IMR-90 (cell line): ENCODE measurements around the gene CLEC7A. TPM values are rescaled to one million over a fixed set of nuclear protein-coding genes. Genes with fewer than 3 reads are reported as not detected.

Source experiments
- ATAC-seq: fragments of 200-7000 bp; cut with Tn5 transposase; 2 replicates; pipeline ENCODE4 v1.9.1; 2020; ENCODE audit warnings: low read depth, mild to moderate bottlenecking, moderate library complexity
- BruUV-seq: library from RNA; stranded (reverse); fragments of 400-500 nt; replicated peaks from 2 replicates; lab custom pipeline; 2021; lab: Mats Ljungman, UMichigan
- CTCF ChIA-PET: fragments of 300-600 bp; formaldehyde crosslinking; extraction: SDS; loops from one replicate; lab custom pipeline; 2021; ENCODE audit warnings: antibody characterized with exemption; lab: Yijun Ruan, JAX
- POLR2A ChIA-PET: fragments of 300-600 bp; sonication (Branson Sonifier 250); formaldehyde crosslinking; loops from one replicate; lab custom pipeline; 2022; ENCODE audit warnings: antibody characterized with exemption; ENCODE audit not compliant: unreplicated experiment; lab: Charles Lee
- DNase-seq: peaks from one replicate; pipeline ENCODE4 v3.0.0; 2013
- H2AFZ ChIP-seq: replicated peaks from 2 replicates; pipeline ENCODE3; 2013; ENCODE audit warnings: low read length, mild to moderate bottlenecking; ENCODE audit not compliant: poor library complexity
- H2AK5ac ChIP-seq: 2 replicates; pipeline ENCODE4 v1.6.1; 2013; ENCODE audit warnings: low read depth, low read length, inconsistent platforms
- H2AK9ac ChIP-seq: replicated peaks from 2 replicates; pipeline ENCODE3; 2013; ENCODE audit warnings: mild to moderate bottlenecking, low read depth, low read length, moderate library complexity; ENCODE audit not compliant: poor library complexity
- H2BK120ac ChIP-seq: 2 replicates; pipeline ENCODE4 v1.6.1; 2013; ENCODE audit warnings: low read depth, low read length, inconsistent platforms
- H2BK15ac ChIP-seq: 3 replicates; pipeline ENCODE4 v1.6.1; 2013; ENCODE audit warnings: low read depth, low read length, inconsistent platforms
- H2BK20ac ChIP-seq: 2 replicates; pipeline ENCODE4 v1.6.1; 2013; ENCODE audit warnings: low read depth, mild to moderate bottlenecking, inconsistent platforms, low read length, moderate library complexity
- H2BK5ac ChIP-seq: 2 replicates; pipeline ENCODE4 v1.6.1; 2013; ENCODE audit warnings: mild to moderate bottlenecking, low read depth, low read length, inconsistent platforms; ENCODE audit not compliant: poor library complexity, severe bottlenecking
- H3K14ac ChIP-seq: replicated peaks from 2 replicates; pipeline ENCODE4 v1.6.1; 2013; ENCODE audit warnings: low read depth, low read length, inconsistent platforms
- H3K18ac ChIP-seq: 2 replicates; pipeline ENCODE4 v1.6.1; 2013; ENCODE audit warnings: low read depth, low read length, control low read depth
- H3K23ac ChIP-seq: 2 replicates; pipeline ENCODE4 v1.6.1; 2013; ENCODE audit warnings: low read depth, low read length, inconsistent platforms
- H3K27ac ChIP-seq: 2 replicates; pipeline ENCODE4 v1.5.1; 2013; ENCODE audit warnings: mild to moderate bottlenecking, control low read depth, low read length; ENCODE audit not compliant: insufficient read depth
- H3K27me3 ChIP-seq: 2 replicates; pipeline ENCODE4 v1.6.1; 2013; ENCODE audit warnings: low read length; ENCODE audit not compliant: control insufficient read depth, insufficient read depth
- H3K36me3 ChIP-seq: 2 replicates; pipeline ENCODE4 v1.6.1; 2013; ENCODE audit warnings: low read length, mixed read lengths; ENCODE audit not compliant: control insufficient read depth, insufficient read depth
- H3K4ac ChIP-seq: 2 replicates; pipeline ENCODE4 v1.6.1; 2013; ENCODE audit warnings: low read depth, low read length, inconsistent platforms
- H3K4me1 ChIP-seq: 2 replicates; pipeline ENCODE4 v1.6.1; 2013; ENCODE audit warnings: low read length, mixed read lengths; ENCODE audit not compliant: control insufficient read depth, insufficient read depth
- H3K4me2 ChIP-seq: 2 replicates; pipeline ENCODE4 v1.6.1; 2013; ENCODE audit warnings: low read depth, mild to moderate bottlenecking, control low read depth, low read length, moderate library complexity
- H3K4me3 ChIP-seq: 2 replicates; pipeline ENCODE4 v1.5.1; 2013; ENCODE audit warnings: low read depth, mild to moderate bottlenecking, control low read depth, low read length, moderate library complexity; ENCODE audit not compliant: insufficient read depth
- H3K56ac ChIP-seq: 2 replicates; pipeline ENCODE4 v1.6.1; 2013; ENCODE audit warnings: low read length, inconsistent platforms; ENCODE audit not compliant: insufficient read depth; ENCODE audit errors: extremely low read depth
- H3K79me1 ChIP-seq, 2 experiments: 2 replicates each; pipeline ENCODE4 v1.6.1; 2013; ENCODE audit warnings: low read length in 2 of 2, inconsistent platforms in 1 of 2, low read depth in 1 of 2
- H3K9ac ChIP-seq: 2 replicates; pipeline ENCODE4 v1.6.1; 2013; ENCODE audit warnings: low read depth, low read length, control low read depth
- H3K9me1 ChIP-seq: 2 replicates; pipeline ENCODE4 v1.6.1; 2013; ENCODE audit warnings: low read length, inconsistent platforms; ENCODE audit not compliant: insufficient read depth
- H3K9me3 ChIP-seq: 2 replicates; pipeline ENCODE4 v1.6.1; 2013; ENCODE audit warnings: low read length; ENCODE audit not compliant: control insufficient read depth, insufficient read depth
- H4K20me1 ChIP-seq: 2 replicates; pipeline ENCODE4 v1.6.1; 2013; ENCODE audit warnings: low read length, inconsistent platforms; ENCODE audit not compliant: insufficient read depth
- H4K5ac ChIP-seq: 2 replicates; pipeline ENCODE4 v1.6.1; 2013; ENCODE audit warnings: mild to moderate bottlenecking, low read depth, low read length, control low read depth
- H4K8ac ChIP-seq, 2 experiments: 2 replicates each; pipeline ENCODE4 v1.6.1; 2013; ENCODE audit warnings: low read depth in 2 of 2, low read length in 2 of 2, control low read depth in 1 of 2, inconsistent platforms in 1 of 2
- H4K91ac ChIP-seq: 2 replicates; pipeline ENCODE4 v1.6.1; 2013; ENCODE audit warnings: low read depth, low read length, inconsistent platforms; ENCODE audit not compliant: insufficient read depth
- CHD1 ChIP-seq: IDR thresholded peaks from 2 replicates; pipeline ENCODE4 v1.6.1; 2012; ENCODE audit warnings: low read depth, low read length, improper control_type of control experiment
- FOS ChIP-seq: fragments of 150-350 bp; IDR thresholded peaks from 2 replicates; pipeline ENCODE4 v1.6.1; 2016; ENCODE audit warnings: low read depth, low read length
- MXI1 ChIP-seq: IDR thresholded peaks from 2 replicates; pipeline ENCODE4 v1.6.1; 2012; ENCODE audit warnings: low read depth, mild to moderate bottlenecking, low read length, moderate library complexity, borderline replicate concordance
- RFX5 ChIP-seq: IDR thresholded peaks from 2 replicates; pipeline ENCODE4 v1.8.0; 2012; ENCODE audit warnings: low read depth, mild to moderate bottlenecking, low read length, moderate library complexity
- SMC3 ChIP-seq: fragments of 150-350 bp; IDR thresholded peaks from 2 replicates; pipeline ENCODE4 v1.6.1; 2016; ENCODE audit warnings: low read depth, mild to moderate bottlenecking, antibody characterized with exemption, low read length, moderate library complexity
- WGBS, 2 experiments: methylation state at CpG; one replicate each; pipeline versions ENCODE4 v1.1.5 to v1.1.7; 2013; ENCODE audit warnings: missing lambda C conversion rate in 2 of 2; ENCODE audit not compliant: insufficient read length in 1 of 2; ENCODE audit errors: extremely low coverage in 2 of 2; 5-methylcytosine and 5-hydroxymethylcytosine counted together
- dilution Hi-C: fragments of 300-500 bp; cut with HindIII; formaldehyde crosslinking; loops from one replicate; pipeline ENCODE4 v1.14.3; 2018; ENCODE audit warnings: low sequenced_read_pairs; ENCODE audit not compliant: unreplicated experiment
- in situ Hi-C: fragments of 300-500 bp; cut with MboI; formaldehyde crosslinking; loops from 3 replicates; pipeline ENCODE4 v1.14.3; 2019; ENCODE audit warnings: low sequenced_read_pairs, inconsistent platforms, mixed read lengths
- intact Hi-C: fragments of 100-400 bp; cut with micrococcal nuclease; formaldehyde crosslinking; loops from 2 replicates; pipeline ENCODE4 v1.10.0; 2022
- polyA plus RNA-seq, 3 experiments: library from polyadenylated mRNA; depleted of rRNA; stranded (reverse); fragments of >200 nt; gene quantifications; 2 replicates each; pipeline ENCODE4 v1.2.3, GENCODE V29; 2012; ENCODE audit warnings: low replicate concordance in 1 of 3
- total RNA-seq: library from RNA; depleted of rRNA; stranded (reverse); fragments of >200 nt; gene quantifications from 2 replicates; pipeline ENCODE4 v1.2.3, GENCODE V29; 2012
- TF ChIP-seq, protein P1 (sequence below): fragments of 150-350 bp; IDR thresholded peaks from 2 replicates; pipeline ENCODE4 v1.6.1; 2016; ENCODE audit warnings: low read depth, mild to moderate bottlenecking, low read length, moderate library complexity, borderline replicate concordance
- TF ChIP-seq, protein P2 (sequence below): conservative IDR thresholded peaks from 2 replicates; pipeline ENCODE4 v1.5.1; 2012; ENCODE audit warnings: mild to moderate bottlenecking, low read depth, low read length, improper control_type of control experiment

The CLEC7A gene
- total and polyA plus RNA-seq, 2 of the 4 experiments (the other 2 are of a cell fraction): not detected

DNA sequence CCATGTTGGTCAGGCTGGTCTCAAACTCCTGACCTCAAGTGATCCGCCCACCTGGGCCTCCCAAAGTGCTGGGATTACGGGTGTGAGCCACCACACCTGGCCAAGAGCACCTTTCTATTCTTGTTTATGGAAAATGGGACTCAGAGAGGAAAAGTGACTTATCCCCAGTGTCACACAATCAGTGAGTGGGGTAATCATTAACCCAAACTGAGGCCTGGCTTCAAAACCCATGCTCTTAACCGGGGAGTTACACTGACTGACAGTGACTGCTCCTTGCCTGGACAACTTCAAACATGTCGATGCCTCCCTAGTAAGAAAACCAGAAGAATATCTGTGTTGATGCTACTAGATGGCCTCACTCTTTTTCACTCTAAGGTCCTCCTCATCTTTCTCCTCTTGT lies 7.3 kb downstream of the CLEC7A start:
- H3K79me1 ChIP-seq: no peaks in the 10 kb centered on the region
- CTCF ChIA-PET: no interaction called here
- no peak for TF ChIP-seq FOS
- TF ChIP-seq, protein P1, sequence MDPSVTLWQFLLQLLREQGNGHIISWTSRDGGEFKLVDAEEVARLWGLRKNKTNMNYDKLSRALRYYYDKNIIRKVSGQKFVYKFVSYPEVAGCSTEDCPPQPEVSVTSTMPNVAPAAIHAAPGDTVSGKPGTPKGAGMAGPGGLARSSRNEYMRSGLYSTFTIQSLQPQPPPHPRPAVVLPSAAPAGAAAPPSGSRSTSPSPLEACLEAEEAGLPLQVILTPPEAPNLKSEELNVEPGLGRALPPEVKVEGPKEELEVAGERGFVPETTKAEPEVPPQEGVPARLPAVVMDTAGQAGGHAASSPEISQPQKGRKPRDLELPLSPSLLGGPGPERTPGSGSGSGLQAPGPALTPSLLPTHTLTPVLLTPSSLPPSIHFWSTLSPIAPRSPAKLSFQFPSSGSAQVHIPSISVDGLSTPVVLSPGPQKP: no peak
- TF ChIP-seq CHD1: no peak
- no peak for TF ChIP-seq MXI1
- TF ChIP-seq SMC3: no peak
- TF ChIP-seq RFX5: no peak
- TF ChIP-seq, protein P2, sequence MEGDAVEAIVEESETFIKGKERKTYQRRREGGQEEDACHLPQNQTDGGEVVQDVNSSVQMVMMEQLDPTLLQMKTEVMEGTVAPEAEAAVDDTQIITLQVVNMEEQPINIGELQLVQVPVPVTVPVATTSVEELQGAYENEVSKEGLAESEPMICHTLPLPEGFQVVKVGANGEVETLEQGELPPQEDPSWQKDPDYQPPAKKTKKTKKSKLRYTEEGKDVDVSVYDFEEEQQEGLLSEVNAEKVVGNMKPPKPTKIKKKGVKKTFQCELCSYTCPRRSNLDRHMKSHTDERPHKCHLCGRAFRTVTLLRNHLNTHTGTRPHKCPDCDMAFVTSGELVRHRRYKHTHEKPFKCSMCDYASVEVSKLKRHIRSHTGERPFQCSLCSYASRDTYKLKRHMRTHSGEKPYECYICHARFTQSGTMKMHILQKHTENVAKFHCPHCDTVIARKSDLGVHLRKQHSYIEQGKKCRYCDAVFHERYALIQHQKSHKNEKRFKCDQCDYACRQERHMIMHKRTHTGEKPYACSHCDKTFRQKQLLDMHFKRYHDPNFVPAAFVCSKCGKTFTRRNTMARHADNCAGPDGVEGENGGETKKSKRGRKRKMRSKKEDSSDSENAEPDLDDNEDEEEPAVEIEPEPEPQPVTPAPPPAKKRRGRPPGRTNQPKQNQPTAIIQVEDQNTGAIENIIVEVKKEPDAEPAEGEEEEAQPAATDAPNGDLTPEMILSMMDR: no peak
- H4K91ac ChIP-seq: no peak overlapping the region
- H3K23ac ChIP-seq: no peak overlapping the region
- no peak overlapping the region for H4K5ac ChIP-seq
- H2BK120ac ChIP-seq: no peak overlapping the region
- no peak overlapping the region for H3K4ac ChIP-seq
- H4K20me1 ChIP-seq: no peaks in the 10 kb centered on the region
- no peaks in the 10 kb centered on the region for H3K36me3 ChIP-seq
- H3K9ac ChIP-seq: no peak overlapping the region
- dilution Hi-C loops: no loop called here
- no peak overlapping the region for H3K27ac ChIP-seq
- no peak overlapping the region for H3K18ac ChIP-seq
- no peak overlapping the region for H2BK20ac ChIP-seq
- H2BK5ac ChIP-seq: no peak overlapping the region
- H4K8ac ChIP-seq: no peak overlapping the region
- DNase-seq: no peak
- H2AK5ac ChIP-seq: no peak overlapping the region
- in situ Hi-C loops: no loop called here
- WGBS, 2 experiments: no CpG with 5 or more reads among the region's 4 CpGs
- BruUV-seq: no TSS peak
- H2AFZ ChIP-seq: no peak overlapping the region
- POLR2A ChIA-PET: no interaction called here
- H3K9me3 ChIP-seq: no peaks in the 10 kb centered on the region
- no peak overlapping the region for H2AK9ac ChIP-seq
- intact Hi-C loops: no loop called here
- H2BK15ac ChIP-seq: no peak overlapping the region; the same call in 2 of the 3 replicates
- H3K4me1 ChIP-seq: no peaks in the 10 kb centered on the region
- H3K4me2 ChIP-seq: no peak overlapping the region
- no peak overlapping the region for H3K14ac ChIP-seq
- H3K4me3 ChIP-seq: no peak overlapping the region
- no peak overlapping the region for H3K56ac ChIP-seq
- peaks cover 3% of the 10 kb centered on the region; the same call in 1 of the 2 replicates for H3K27me3 ChIP-seq
- H3K9me1 ChIP-seq: no peaks in the 10 kb centered on the region
- ATAC-seq: no peak
